GM15510 (cell line): ENCODE measurements around the gene GNB3.

ENCODE experiments used
- POLR2A ChIP-seq: IDR thresholded peaks from 3 replicates; pipeline ENCODE4 v1.6.1; 2011; ENCODE audit warnings: borderline replicate concordance; ENCODE audit not compliant: insufficient read length; ENCODE audit errors: extremely low read depth

GNB3 gene

GRCh38 chr12:6828781-6829535, 11.8 kb upstream of the GNB3 start:
- TF ChIP-seq POLR2A = no peak

GRCh38 chr12:6829536-6830220, 11.0 kb upstream of the GNB3 start:
- TF ChIP-seq POLR2A = no peak

- TF ChIP-seq POLR2A = no peak
Measured at GRCh38 chr12:6830286-6830890, 10.3 kb upstream of the GNB3 start.

- no peak for TF ChIP-seq POLR2A
Measured at GRCh38 chr12:6830999-6831398, 9.7 kb upstream of the GNB3 start.

- TF ChIP-seq POLR2A = no peak
Measured at GRCh38 chr12:6831450-6831995, 9.2 kb upstream of the GNB3 start.

GRCh38 chr12:6832125-6832524, 8.6 kb upstream of the GNB3 start:
- TF ChIP-seq POLR2A = no peak

- TF ChIP-seq POLR2A = no peak
Measured at GRCh38 chr12:6833189-6833890, 7.4 kb upstream of the GNB3 start.

- no peak for TF ChIP-seq POLR2A
Measured at GRCh38 chr12:6834254-6834653, 6.5 kb upstream of the GNB3 start.

GRCh38 chr12:6834873-6835272, 5.9 kb upstream of the GNB3 start:
- no peak for TF ChIP-seq POLR2A

GRCh38 chr12:6836851-6837250, 3.9 kb upstream of the GNB3 start:
- no peak for TF ChIP-seq POLR2A

- no peak for TF ChIP-seq POLR2A
Measured at GRCh38 chr12:6837370-6838060, 3.2 kb upstream of the GNB3 start.

GRCh38 chr12:6838854-6839253, 1.9 kb upstream of the GNB3 start:
- TF ChIP-seq POLR2A = no peak

- TF ChIP-seq POLR2A = no peak
Measured at GRCh38 chr12:6839482-6840201, 1.1 kb upstream of the GNB3 start.

GRCh38 chr12:6840330-6840729, 395 bp upstream of the GNB3 start:
- TF ChIP-seq POLR2A = no peak
